Ovary (tissue), 9 donors: ENCODE results near the gene MAK. TPM values are rescaled to one million over a fixed set of nuclear protein-coding genes. Genes with fewer than 3 reads are reported as not detected.
"Not testable (repeated sequence)": the region's sequence is repeated elsewhere in the genome, so short reads cannot be mapped to it uniquely, and the experiment has no call there.

Experiments used
- DNase-seq, 5 donors: peaks; one replicate each; pipeline ENCODE4 v3.0.0-alpha.2; 2019 to 2020
- H3K27ac ChIP-seq, 2 donors: fragments of 200-600 bp; one replicate each; pipeline versions ENCODE4 v1.5.1 to v1.8.0; 2019 to 2022
- H3K27me3 ChIP-seq: fragments of 200-600 bp; one replicate; pipeline ENCODE4 v1.8.0; 2022
- H3K36me3 ChIP-seq: fragments of 200-600 bp; sonication (generic); one replicate; pipeline ENCODE4 v1.5.1; 2019
- H3K4me1 ChIP-seq: one replicate; pipeline ENCODE4 v1.8.1; 2013; ENCODE audit warnings: mild to moderate bottlenecking, moderate library complexity; ENCODE audit not compliant: insufficient read depth
- H3K4me3 ChIP-seq: fragments of 200-600 bp; sonication (generic); one replicate; pipeline ENCODE4 v1.5.1; 2017
- H3K9me3 ChIP-seq, 2 donors: fragments of 200-600 bp in 1 of 2; sonication (generic) in 1 of 2; one replicate each; pipeline versions ENCODE4 v1.5.1 to v1.8.1; 2013 to 2019; ENCODE audit warnings: mild to moderate bottlenecking in 1 of 2, moderate library complexity in 1 of 2
- EP300 ChIP-seq: sonication (generic); formaldehyde crosslinking; IDR thresholded peaks from one replicate; pipeline ENCODE4 v1.6.1; 2017; ENCODE audit warnings: antibody characterized with exemption
- POLR2A ChIP-seq: fragments of 450-650 bp; IDR thresholded peaks from one replicate; pipeline ENCODE4 v1.6.1; 2017; ENCODE audit warnings: antibody characterized with exemption, mild to moderate bottlenecking, moderate library complexity
- WGBS, 3 donors: extraction: QIAGEN DNeasy Blood & Tissue Kit in 1 of 3; methylation state at CpG; one replicate each; pipeline versions ENCODE4 v1.1.5 to v1.1.7; 2013 to 2017; 5-methylcytosine and 5-hydroxymethylcytosine counted together
- intact Hi-C, 4 donors: fragments of 100-400 bp; cut with DNase I; formaldehyde crosslinking; loops; one replicate each; pipeline versions ENCODE4 v1.11.0 to v1.15.1; 2022 to 2023
- polyA plus RNA-seq, 2 donors: library from polyadenylated mRNA; stranded (reverse); fragments of 200-250 nt in 1 of 2; fragments of 350-450 nt in 1 of 2; fragmentation: Illumina TruSeq in 1 of 2; extraction: RNeasy Lipid Tissue Mini Kit (QIAGEN cat#74804) in 1 of 2; gene quantifications; one replicate each; pipeline ENCODE4 v1.2.3, GENCODE V29; 2013 to 2014
- total RNA-seq, 7 donors: library from RNA; depleted of rRNA in 2 of 7; stranded (reverse); fragments of >200 nt in 2 of 7; fragmentation: NEBNext Ultra II Directional in 3 of 7; extraction: Animal tissue kit (Norgen Biotek cat#: 25700) in 3 of 7; gene quantifications; one replicate each; pipeline versions ENCODE4 v1.1.0 to v1.2.4, GENCODE V29; 2016 to 2023
- TF ChIP-seq, protein P1 (sequence below), 3 donors: fragments of 450-650 bp in 2 of 3; fragments of 200-600 bp in 1 of 3; IDR thresholded peaks; one replicate each; pipeline versions ENCODE4 v1.5.1 to v1.8.0; 2016 to 2022; ENCODE audit warnings: antibody characterized with exemption in 3 of 3, mild to moderate bottlenecking in 1 of 3
- donor health status: DM: no; HTN: no; CAD: no; lungs with moderate emphysema.
- donor health status: DM: no; HTN: no; CAD: no.
- donor health status: Bipolar disorder and iron deficiency.
- donor health status: DM: yes; HTN: yes; CAD: no.
- donor health status: DM: no; HTN: no; CAD: no.
- donor health status: DM: yes; HTN: yes; CAD: no.

MAK gene
- total and polyA plus RNA-seq, 9 donors: 0.06 to 4.8 (median 0.25) TPM; not detected in 3

DNA sequence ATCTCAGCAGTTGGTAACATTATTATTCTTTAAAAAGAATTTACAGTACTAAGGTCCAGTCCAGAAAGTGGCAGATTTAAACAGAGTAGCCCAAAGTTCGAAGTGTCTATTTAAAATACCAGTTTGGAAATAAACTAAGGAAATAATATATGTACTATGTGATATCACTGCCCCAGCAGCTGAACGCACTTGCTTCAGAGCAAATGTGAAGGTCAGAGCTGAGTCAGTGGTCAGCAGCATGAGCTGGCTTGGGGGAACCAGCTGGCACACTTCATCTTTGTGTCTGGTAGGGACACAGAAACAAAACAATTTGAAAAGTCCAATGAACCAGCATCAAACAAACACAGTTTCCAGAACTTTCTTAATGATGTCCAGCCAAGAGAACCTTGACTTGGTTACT is 75.3 kb downstream of the MAK start:
- no peaks in the 10 kb centered on the region for H3K9me3 ChIP-seq
- no peaks in the 10 kb centered on the region for H3K36me3 ChIP-seq
- intact Hi-C loops: no loop called here
- H3K4me3 ChIP-seq: no peak overlapping the region
- DNase-seq: peak; percentile 61 to 76 (median 69)
- 3 to 30% (median 12%) methylated on average over 2 of the region's 2 CpGs for WGBS, 3 donors
- peaks cover 14% of the 10 kb centered on the region for H3K4me1 ChIP-seq
- no peak for TF ChIP-seq EP300
- TF ChIP-seq, protein P1, sequence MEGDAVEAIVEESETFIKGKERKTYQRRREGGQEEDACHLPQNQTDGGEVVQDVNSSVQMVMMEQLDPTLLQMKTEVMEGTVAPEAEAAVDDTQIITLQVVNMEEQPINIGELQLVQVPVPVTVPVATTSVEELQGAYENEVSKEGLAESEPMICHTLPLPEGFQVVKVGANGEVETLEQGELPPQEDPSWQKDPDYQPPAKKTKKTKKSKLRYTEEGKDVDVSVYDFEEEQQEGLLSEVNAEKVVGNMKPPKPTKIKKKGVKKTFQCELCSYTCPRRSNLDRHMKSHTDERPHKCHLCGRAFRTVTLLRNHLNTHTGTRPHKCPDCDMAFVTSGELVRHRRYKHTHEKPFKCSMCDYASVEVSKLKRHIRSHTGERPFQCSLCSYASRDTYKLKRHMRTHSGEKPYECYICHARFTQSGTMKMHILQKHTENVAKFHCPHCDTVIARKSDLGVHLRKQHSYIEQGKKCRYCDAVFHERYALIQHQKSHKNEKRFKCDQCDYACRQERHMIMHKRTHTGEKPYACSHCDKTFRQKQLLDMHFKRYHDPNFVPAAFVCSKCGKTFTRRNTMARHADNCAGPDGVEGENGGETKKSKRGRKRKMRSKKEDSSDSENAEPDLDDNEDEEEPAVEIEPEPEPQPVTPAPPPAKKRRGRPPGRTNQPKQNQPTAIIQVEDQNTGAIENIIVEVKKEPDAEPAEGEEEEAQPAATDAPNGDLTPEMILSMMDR (IDR thresholded peaks at IDR 0.05): no peak
- TF ChIP-seq POLR2A: no peak
- H3K27ac ChIP-seq: peak overlapping the region in 1 of 2 donors; percentile 53
- no peaks in the 10 kb centered on the region for H3K27me3 ChIP-seq

DNA sequence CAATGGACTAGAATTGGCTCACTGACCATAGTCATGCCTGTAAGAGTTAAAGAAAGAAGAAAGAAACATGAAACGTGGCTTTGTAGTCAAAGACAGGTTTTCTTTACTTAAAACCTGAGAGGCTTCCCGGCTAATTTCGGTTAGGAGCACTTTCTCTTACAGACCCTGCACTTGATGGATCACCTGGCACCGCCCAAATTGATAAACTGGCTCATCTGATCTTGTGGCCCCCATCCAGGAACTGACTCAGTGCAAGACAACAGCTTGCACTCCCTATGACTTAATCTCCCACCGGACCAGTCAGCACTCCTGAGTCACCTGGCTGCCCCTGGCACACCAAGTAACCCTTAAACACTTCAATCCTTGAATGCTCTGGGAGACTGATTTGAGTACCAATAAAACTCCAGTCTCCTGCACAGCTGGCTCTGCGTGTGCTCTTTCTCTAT is 78.4 kb downstream of the MAK start:
- no peaks in the 10 kb centered on the region for H3K36me3 ChIP-seq
- H3K4me3 ChIP-seq: no peak overlapping the region
- H3K27ac ChIP-seq: no peak overlapping the region
- H3K9me3 ChIP-seq: no peaks in the 10 kb centered on the region
- DNase-seq: peak in 4 of 5 donors; percentile 22 to 36 (median 30)
- no peak for TF ChIP-seq POLR2A
- TF ChIP-seq, protein P1 (IDR thresholded peaks at IDR 0.05): no peak
- no peak for TF ChIP-seq EP300
- 32 to 35% (median 33%) methylated on average over 6 of the region's 6 CpGs for WGBS, 3 donors
- intact Hi-C loops: no loop called here
- peaks cover 14% of the 10 kb centered on the region for H3K4me1 ChIP-seq
- H3K27me3 ChIP-seq: no peaks in the 10 kb centered on the region

DNA sequence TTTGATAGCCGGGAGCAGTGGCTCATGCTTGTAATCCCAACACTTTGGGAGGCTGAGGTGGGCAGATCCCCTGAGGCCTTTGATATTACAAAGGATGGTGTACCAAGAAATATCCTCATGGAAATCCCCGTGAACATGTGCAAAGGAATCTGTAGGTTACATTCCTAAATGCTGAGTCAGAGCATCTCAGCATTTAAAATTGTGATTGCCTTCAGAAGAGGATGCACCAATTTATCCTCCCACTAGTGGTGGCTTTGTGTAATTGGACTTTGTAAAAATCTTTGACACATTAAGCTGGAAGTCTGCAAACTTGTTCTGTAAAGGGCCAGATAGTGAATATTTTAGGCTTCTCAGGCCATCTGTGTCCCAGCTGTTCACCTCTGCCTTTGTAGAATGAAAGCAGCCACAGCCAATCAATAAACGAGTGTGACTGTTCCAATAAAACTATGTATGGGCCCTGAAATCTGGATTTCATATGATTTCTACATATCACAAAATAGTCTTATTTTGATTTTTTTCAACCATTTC is 79.0 kb downstream of the MAK start:
- WGBS, 3 donors: 21 to 31% (median 28%) methylated on average over 3 of the region's 3 CpGs
- H3K27me3 ChIP-seq: no peaks in the 10 kb centered on the region
- peaks cover 14% of the 10 kb centered on the region for H3K4me1 ChIP-seq
- no peaks in the 10 kb centered on the region for H3K36me3 ChIP-seq
- intact Hi-C loops: no loop called here
- no peak overlapping the region for H3K27ac ChIP-seq
- H3K9me3 ChIP-seq: no peaks in the 10 kb centered on the region
- no peak overlapping the region for H3K4me3 ChIP-seq
- TF ChIP-seq, protein P1 (IDR thresholded peaks at IDR 0.05): peak in 2 of 3 donors; percentile 24 to 28
- TF ChIP-seq EP300: no peak
- DNase-seq: no peak

DNA sequence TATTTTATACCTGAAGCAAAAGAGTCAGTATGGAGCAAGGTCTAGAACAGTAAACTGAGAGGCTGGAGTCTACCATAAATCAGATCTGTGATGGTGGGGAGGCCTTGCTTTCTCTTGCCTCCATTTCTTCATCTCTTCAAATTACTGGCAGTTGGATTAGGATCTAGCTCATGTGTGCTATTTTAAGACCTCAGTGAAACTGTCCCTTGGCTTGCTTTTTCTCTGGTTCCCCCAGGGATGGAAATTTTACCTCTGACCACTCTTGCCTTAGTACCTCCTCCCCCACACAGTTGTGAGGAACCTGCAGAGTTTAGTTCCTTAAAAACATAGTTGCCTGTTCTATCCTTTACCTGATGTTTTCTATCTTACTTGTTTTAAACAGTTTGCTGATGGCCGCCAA is 82.3 kb downstream of the MAK start:
- Histone ChIP-seq H3K27ac (no peak overlapping the region), H3K36me3 (no peaks in the 10 kb centered on the region)
- DNase-seq: no peak

DNA sequence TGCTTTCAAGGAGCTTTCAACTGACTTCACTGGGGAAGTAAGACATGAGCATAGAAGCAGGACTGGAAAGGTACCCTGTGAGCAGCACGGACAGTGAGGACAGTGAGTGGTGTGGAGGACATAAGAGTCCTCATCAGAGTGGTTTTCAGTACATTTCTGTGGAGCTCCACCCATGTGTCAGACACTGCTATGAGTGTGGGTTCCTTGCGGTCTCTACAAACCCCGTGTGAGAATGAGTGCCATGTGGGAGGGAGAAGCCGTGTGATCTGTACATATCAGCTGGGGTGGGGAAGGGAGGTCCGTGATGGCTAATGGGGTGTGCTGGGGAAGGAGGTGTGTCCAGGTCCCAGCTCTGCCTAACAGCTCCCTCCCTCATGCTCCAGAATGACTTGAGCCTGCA is 86.6 kb downstream of the MAK start:
- H3K27me3 ChIP-seq, H3K9me3 ChIP-seq, H3K27ac ChIP-seq, H3K4me3 ChIP-seq, intact Hi-C loops, H3K36me3 ChIP-seq, H3K4me1 ChIP-seq, DNase-seq: not testable (repeated sequence)
- WGBS, 3 donors: 69 to 73% (median 73%) methylated on average over 5 of the region's 5 CpGs

More for the DNA sequence above, 82.3 kb downstream of the MAK start:
- intact Hi-C loops: no loop called here
- peaks cover 5% of the 10 kb centered on the region for H3K4me1 ChIP-seq
- no peaks in the 10 kb centered on the region for H3K27me3 ChIP-seq
- 85 to 100% (median 88%) methylated on average over 1 of the region's 1 CpG for WGBS, 3 donors
- no peaks in the 10 kb centered on the region for H3K9me3 ChIP-seq
- TF ChIP-seq POLR2A: no peak
- TF ChIP-seq, protein P1 (IDR thresholded peaks at IDR 0.05): no peak
- TF ChIP-seq EP300: no peak
- no peak overlapping the region for H3K4me3 ChIP-seq

DNA sequence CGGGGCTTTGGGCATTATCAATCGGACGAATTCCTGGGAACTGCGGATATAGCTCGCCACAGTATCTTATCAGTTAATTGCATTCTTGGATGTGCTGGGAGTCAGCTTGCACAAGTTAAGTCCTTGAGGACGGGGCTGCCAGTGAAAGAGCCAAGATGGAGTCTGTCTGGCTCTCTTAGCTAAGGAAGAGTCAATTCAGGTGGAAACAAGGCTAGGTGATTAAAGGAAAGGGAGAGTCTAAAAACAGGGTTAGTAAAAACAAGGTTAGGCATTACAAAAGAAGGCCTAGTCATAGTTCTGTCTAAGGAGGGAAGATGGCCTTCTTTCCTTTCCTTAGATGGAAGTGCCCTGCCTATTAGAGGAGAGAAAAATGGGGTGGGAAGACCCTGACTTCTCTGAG is 87.8 kb downstream of the MAK start:
- intact Hi-C loops, H3K4me1 ChIP-seq, DNase-seq, H3K27me3 ChIP-seq, H3K27ac ChIP-seq, H3K9me3 ChIP-seq, H3K36me3 ChIP-seq, H3K4me3 ChIP-seq: not testable (repeated sequence)
- 29 to 48% (median 37%) methylated on average over 6 of the region's 6 CpGs for WGBS, 3 donors
